HG03442 (cell line): ENCODE data around the gene ZNF385B.
"Not testable (repeated sequence)": the region's sequence is repeated elsewhere in the genome, so short reads cannot be mapped to it uniquely, and the experiment has no call there.

ENCODE experiments used
- ATAC-seq: cut with Tn5 transposase; IDR thresholded peaks from one replicate; pipeline ENCODE4 v1.9.1; 2021; ENCODE audit warnings: mild to moderate bottlenecking, moderate library complexity; ENCODE audit not compliant: unreplicated experiment

Gene ZNF385B

GRCh38 chr2:179645047-179645446, 216.4 kb downstream of the ZNF385B start:
- no peak for ATAC-seq

- no peak for ATAC-seq
These were observed 218.9 kb downstream of the ZNF385B start for GRCh38 chr2:179642462-179642861.

GRCh38 chr2:179636995-179637394, 224.4 kb downstream of the ZNF385B start:
- ATAC-seq, result no peak

GRCh38 chr2:179636100-179636980, 225.1 kb downstream of the ZNF385B start:
- no peak for ATAC-seq

GRCh38 chr2:179631769-179632385, 229.5 kb downstream of the ZNF385B start:
- ATAC-seq, result not testable (repeated sequence)

- ATAC-seq, result not testable (repeated sequence)
These were observed 231.6 kb downstream of the ZNF385B start for GRCh38 chr2:179629776-179630175.

- no peak for ATAC-seq
These were observed 235.2 kb downstream of the ZNF385B start for GRCh38 chr2:179626261-179626660.

DNA sequence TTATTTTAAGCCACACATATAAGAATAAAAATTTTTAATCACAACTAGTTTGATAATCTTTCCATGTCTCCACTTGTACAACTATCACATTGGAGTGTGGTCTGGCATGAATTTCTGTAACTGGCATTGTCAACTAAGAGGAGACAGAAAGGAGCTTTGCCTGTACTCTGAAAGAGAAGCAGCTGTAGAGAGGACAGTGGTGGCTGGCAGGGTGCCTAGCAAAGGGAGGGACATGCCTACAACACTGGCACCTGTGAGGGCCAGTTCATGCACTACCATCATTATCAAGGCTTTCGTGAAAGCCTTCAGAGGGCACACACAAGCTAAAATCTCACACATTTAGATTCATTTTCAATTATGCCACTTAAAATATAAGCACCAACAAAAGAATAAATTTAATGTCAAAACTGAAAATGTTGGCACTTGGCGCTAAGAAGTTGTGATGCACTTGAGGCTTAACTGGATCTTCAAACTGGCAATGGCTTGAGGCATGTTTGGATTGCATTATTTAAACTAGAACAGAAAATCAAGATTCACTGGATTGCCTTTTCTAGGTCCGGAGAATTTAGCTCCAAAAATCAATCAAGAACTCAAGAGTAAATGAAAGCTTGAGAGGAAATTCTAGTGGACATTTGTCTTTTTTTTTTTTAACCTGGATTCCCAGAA, 238.6 kb downstream of the ZNF385B start:
- no peak for ATAC-seq

DNA sequence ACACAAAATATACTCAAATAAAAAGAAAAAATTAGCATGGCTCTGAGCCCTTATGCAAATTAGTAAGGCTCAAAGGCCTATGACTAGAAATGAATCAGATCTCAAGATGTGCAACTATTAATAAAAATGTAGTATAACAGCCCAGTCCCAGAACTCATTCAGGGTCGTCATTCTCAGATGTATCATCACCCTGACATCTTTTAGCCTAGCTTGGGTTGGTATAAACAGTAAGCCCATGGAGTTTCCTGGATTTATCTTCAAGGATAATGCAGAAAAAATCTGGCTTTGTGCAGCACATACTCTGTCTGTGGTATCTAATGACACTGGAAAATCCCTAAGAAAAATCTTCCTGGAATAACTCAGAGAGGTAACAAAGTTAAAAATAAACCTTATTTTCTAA, 239.3 kb downstream of the ZNF385B start:
- ATAC-seq, result no peak

DNA sequence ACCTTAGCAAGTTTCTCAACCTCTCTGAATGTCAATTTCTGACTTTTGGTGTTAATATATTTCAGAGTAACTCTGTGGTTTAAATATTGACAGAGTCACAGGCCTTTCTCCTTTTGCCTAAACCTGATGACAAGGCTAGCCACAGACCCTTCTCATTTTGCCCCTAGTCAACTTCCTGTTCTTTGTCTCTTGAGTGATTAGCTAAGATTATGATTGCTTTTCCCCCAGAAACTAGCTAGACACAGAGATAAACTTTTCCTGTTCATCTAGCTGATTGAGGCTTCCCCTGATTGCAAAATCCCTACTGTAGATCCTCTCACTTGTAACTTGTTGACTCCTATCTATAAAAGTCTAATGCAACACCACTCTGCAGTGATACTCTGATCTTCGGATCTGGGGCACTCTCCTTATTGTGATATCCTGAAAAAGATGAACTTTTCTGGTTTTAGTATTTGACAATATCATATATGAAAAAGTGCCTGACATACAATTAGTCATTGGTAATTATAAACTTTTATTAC, 241.4 kb downstream of the ZNF385B start:
- no peak for ATAC-seq

DNA sequence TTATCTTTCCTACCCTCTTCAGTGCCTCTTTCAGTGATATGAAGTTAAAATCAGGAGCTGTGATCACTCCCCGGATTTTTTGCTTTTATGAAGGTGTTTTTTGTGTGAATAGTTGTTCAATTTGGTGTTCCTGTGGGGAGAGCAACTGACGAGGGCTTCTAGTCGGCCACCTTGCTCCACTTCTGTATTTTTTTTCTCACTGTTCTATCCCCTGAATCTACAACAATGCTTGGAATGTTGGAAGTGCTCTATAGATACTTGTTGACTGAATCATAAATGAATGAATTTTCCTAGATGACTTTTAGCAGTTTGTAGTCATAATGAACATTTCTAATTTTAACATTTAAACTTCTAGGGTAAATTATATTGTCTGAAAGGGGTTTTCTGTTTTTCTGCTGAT, 247.3 kb downstream of the ZNF385B start:
- ATAC-seq, result no peak

DNA sequence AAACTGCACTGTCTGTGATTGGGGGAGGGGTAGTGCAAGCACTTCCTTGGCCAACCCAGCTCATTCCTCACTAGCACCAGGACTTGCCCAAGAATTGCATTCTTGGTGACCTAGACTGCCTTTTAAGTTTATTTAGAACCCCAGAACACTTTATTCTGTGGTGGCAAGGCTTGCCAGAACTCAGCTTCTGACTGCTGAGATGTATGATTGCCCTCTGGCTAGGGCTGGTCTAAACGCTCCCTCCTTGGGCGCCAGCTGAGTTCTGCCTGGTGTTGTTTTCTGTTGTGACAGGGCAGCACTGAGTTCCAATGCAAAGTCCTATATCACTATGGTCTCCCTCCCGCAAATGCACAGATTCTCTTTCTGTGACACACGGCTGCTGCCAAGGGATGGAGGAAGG, 247.7 kb downstream of the ZNF385B start:
- no peak for ATAC-seq

GRCh38 chr2:179613299-179613651, 248.1 kb downstream of the ZNF385B start:
- no peak for ATAC-seq

- ATAC-seq, result no peak
These were observed 248.7 kb downstream of the ZNF385B start for GRCh38 chr2:179612591-179613298.

DNA sequence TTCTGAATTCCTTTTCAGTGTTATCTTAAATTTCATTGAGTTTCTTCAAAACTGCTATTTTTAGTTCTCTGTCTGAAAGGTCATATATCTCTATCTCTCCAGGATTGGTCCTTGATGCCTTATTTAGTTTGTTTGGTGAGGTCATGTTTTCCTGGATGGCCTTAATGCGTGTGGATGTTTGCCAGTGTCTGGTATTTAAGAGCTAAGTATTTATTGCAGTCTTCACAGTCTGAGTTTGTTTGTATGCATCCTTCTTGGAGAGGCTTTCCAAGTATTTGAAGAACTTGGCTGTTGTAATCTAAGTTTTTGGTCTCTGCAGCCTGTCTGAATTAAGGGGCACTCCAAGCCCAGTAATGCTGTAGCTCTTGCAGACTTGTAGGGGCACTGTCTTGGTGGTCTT, 249.3 kb downstream of the ZNF385B start:
- ATAC-seq, result no peak

DNA sequence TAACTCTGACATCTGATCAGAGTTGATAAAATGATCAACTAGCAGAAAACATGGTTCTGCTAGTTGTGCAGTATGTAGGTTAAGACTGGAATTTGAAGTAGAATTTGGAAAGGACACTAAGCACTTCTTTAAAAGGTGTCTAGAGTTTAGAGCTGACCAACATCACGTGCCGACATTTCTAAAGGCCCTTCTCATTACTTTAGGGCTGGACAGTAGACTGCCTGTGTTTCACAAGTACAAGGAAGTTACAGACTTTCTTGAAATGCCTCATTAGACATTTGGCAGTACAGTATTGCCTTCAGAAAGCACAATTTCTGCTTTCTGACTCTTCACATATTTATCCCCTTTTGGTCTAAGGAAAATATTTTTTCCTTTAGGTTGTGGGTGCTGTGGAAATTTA, 255.3 kb downstream of the ZNF385B start:
- ATAC-seq, result no peak

- ATAC-seq, result no peak
These were observed 256.1 kb downstream of the ZNF385B start for GRCh38 chr2:179605341-179605740.

GRCh38 chr2:179604598-179604997, 256.8 kb downstream of the ZNF385B start:
- ATAC-seq, result no peak

DNA sequence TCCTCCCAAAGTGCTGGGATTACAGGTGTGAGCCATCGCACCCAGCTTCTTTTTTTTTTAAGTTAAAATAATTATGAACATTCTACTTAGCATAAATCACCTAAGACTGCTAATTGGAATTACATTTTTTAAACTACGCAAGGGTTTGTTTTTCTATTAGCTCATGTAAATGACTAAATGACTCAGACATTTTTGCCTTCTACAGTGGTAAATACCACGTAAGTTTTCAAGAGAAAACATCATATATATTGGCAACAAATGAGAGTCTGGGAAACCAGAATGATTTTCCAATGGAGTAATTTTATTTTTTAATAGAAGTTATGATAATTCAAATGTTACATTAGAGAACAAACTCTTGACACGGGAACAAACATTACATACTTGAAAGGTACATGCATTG, 259.0 kb downstream of the ZNF385B start:
- no peak for ATAC-seq

DNA sequence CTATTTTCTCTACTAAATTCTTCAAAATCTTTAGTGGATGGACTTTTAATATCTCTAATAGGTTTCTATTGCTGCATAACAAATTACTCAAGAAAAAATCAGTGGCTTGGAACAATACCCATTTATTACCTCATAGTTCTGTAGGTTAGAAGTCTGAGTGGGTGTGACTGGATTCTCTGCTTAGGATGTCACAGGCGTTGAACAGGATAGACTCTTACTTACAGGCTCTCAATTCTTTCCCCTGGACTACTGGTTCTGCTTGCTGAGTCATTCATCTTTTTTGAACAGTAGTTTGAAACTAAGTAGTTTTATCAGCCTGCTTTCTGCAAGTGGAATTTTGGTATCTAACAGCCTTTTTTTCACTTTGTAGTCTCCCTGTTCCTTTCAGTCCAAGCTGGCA, 265.4 kb downstream of the ZNF385B start:
- no peak for ATAC-seq

GRCh38 chr2:179595284-179595683, 266.1 kb downstream of the ZNF385B start:
- ATAC-seq, result no peak
